ENCODE measurements around the gene PRR5L. TPM values are rescaled to one million over a fixed set of nuclear protein-coding genes. Genes with fewer than 3 reads are reported as not detected.

Gene PRR5L
- total and polyA plus RNA-seq, 9 of the 15 experiments (the other 6 are each of a cell fraction or from before 2014, with no cell fraction given): 0.11 to 0.60 (median 0.36) TPM; not detected in 2

GRCh38 chr11:36498721-36499120, 202.6 kb downstream of the PRR5L start:
- ChIA-PET POLR2A (interaction anchor here (0.7 to 1.2 kb wide), 3 partner anchors 10 to 32 kb away, joined by 3 to 4 read pairs (median 3); no protein-coding TSS in a partner anchor), CTCF (ENCODE audit: low intra/inter-chr PET ratio) (no interaction called here)
- in situ Hi-C loops (cut with MboI): no loop called here
- Histone ChIP-seq H3K27me3 (ENCODE audit: control insufficient read depth in 2 of 2, insufficient read depth in 2 of 2, low read length in 2 of 2) (no peaks in the 10 kb centered on the region), H2AFZ (ENCODE audit: low read depth, low read length) (no peak overlapping the region), H3K27ac (ENCODE audit: extremely low read depth, low read depth, low read length) (no peak overlapping the region), H3K9me3 (replicated peaks; ENCODE audit: control insufficient read depth, insufficient read depth, low read depth, low read length) (no peaks in the 10 kb centered on the region), H3K4me1 (replicated peaks in 1 of 2; ENCODE audit: control insufficient read depth in 2 of 2, insufficient read depth in 2 of 2, low read length in 2 of 2) (no peaks in the 10 kb centered on the region; a peak in 1 of 5 replicates), H3K9me1 (ENCODE audit: control insufficient read depth, insufficient read depth, low read length) (no peaks in the 10 kb centered on the region), H3K4me2 (ENCODE audit: insufficient read depth, low read length) (no peak overlapping the region), H3K79me2 (ENCODE audit: control insufficient read depth, insufficient read depth, low read length) (peaks cover 8% of the 10 kb centered on the region; the same call in 1 of the 3 replicates), H4K20me1 (replicated peaks; ENCODE audit: control insufficient read depth, insufficient read depth, low read length) (0 out of 2 replicates have a peak, but pooled peaks cover 2% of the 10 kb centered on the region), H3K36me3 (ENCODE audit: control insufficient read depth, insufficient read depth, low read length) (peaks cover 75% of the 10 kb centered on the region), H3K9ac (ENCODE audit: insufficient read depth in 1 of 2, low read depth in 2 of 2, low read length in 2 of 2) (no peak overlapping the region), H3K4me3 (no peak overlapping the region)
- intact Hi-C loops (cut with micrococcal nuclease): no loop called here
- FAIRE-seq (no peak), DNase-seq (ENCODE audit: extremely low read depth in 1 of 4, low spot score in 3 of 4) (no peak), ATAC-seq (no peak)
- 100% methylated on average over 1 of the region's 1 CpG for WGBS (ENCODE audit: insufficient coverage, low coverage, missing lambda C conversion rate)
- no TSS peak for BruUV-seq (replicated peaks)
- TF ChIP-seq NCOA6 (IDR thresholded peaks at IDR 0.05) (no peak), CHCHD3 (CRISPR knock-in tag; IDR thresholded peaks at IDR 0.05) (no peak), ZNF644 (tag; IDR thresholded peaks at IDR 0.05; ENCODE audit: low read depth) (no peak), HMBOX1 (IDR thresholded peaks at IDR 0.05) (no peak), SIN3A (IDR thresholded peaks at IDR 0.05; ENCODE audit: borderline replicate concordance in 2 of 2, control insufficient read depth in 1 of 2, low read depth in 2 of 2, low read length in 2 of 2) (no peak), TCF7 (IDR thresholded peaks at IDR 0.05; ENCODE audit: borderline replicate concordance) (no peak), ETV5 (CRISPR knock-in tag; IDR thresholded peaks at IDR 0.05; ENCODE audit: low read depth) (no peak), ZNF696 (CRISPR knock-in tag; conservative IDR thresholded peaks at IDR 0.05) (no peak), ATF4 (CRISPR knock-in tag; IDR thresholded peaks at IDR 0.05) (no peak), MAFG (tag; conservative IDR thresholded peaks at IDR 0.05) (peak; percentile 76), C11orf30 (IDR thresholded peaks at IDR 0.05; ENCODE audit: low read depth) (peak; percentile 70), ZNF311 (CRISPR knock-in tag; IDR thresholded peaks at IDR 0.05) (no peak), ZNF316 (IDR thresholded peaks at IDR 0.05) (peak; percentile 69), EZH2 (IDR thresholded peaks at IDR 0.05; ENCODE audit: borderline replicate concordance, low read depth, low read length) (no peak), ESRRB (CRISPR knock-in tag; IDR thresholded peaks at IDR 0.05; ENCODE audit: borderline replicate concordance) (no peak), BHLHE40 (IDR thresholded peaks at IDR 0.05; ENCODE audit: low read length) (no peak), RREB1 (CRISPR knock-in tag; IDR thresholded peaks at IDR 0.05) (no peak), GTF2E2 (tag; IDR thresholded peaks at IDR 0.05) (no peak)

Measured in K562 (cell line).